ENCODE results near the gene PFKP. TPM values are rescaled to one million over a fixed set of nuclear protein-coding genes. Genes with fewer than 3 reads are reported as not detected.

The PFKP gene
- total RNA-seq, 1 experiment from 2014 or later: 232 TPM

DNA sequence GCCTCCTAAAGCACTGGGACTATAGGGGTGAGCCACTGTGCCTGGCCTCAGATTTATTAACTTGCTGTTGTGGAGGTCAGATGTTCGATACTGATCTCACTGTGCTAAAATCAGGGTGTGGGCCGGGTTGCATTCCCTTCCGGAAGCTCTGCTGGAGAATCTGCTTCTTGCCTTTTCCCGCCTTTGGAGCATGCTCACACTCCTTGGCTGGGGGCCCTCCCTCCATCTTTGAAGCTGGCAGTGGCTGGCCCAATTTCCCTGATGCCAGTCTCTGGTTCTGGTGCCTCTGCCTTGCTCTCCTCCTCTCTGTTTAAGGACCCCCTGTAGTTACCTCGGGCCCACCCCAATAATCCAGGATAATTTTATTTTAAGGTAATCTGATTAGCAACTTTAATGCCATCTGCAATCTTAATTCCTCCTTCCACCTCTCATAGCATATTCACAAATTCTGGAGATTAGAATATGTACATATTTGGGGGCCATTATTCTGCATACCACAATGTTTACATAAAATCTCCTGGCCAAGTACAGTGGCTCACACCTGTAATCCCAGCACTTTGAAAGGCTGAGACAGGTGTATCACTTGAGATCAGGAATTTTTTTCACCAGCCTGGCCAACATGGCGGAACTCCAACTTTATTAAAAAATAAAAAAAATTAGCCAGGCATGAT lies 113.1 kb downstream of the PFKP start:
- DNase-seq (ENCODE audit: low read depth, low spot score) (no peak), ATAC-seq (no peak)
- ChIA-PET POLR2A (no interaction called here), CTCF (no interaction called here)
- intact Hi-C loops (cut with micrococcal nuclease; ENCODE audit: unreplicated experiment): no loop called here
- TF ChIP-seq POLR2AphosphoS5 (IDR thresholded peaks at IDR 0.05; ENCODE audit: low read depth, low read length) (no peak), SIN3A (IDR thresholded peaks at IDR 0.05; ENCODE audit: borderline replicate concordance, insufficient read depth, low read depth, low read length) (no peak), TCF7L2 (IDR thresholded peaks at IDR 0.05; ENCODE audit: low read depth, low read length) (no peak)
- TF ChIP-seq, protein P1, sequence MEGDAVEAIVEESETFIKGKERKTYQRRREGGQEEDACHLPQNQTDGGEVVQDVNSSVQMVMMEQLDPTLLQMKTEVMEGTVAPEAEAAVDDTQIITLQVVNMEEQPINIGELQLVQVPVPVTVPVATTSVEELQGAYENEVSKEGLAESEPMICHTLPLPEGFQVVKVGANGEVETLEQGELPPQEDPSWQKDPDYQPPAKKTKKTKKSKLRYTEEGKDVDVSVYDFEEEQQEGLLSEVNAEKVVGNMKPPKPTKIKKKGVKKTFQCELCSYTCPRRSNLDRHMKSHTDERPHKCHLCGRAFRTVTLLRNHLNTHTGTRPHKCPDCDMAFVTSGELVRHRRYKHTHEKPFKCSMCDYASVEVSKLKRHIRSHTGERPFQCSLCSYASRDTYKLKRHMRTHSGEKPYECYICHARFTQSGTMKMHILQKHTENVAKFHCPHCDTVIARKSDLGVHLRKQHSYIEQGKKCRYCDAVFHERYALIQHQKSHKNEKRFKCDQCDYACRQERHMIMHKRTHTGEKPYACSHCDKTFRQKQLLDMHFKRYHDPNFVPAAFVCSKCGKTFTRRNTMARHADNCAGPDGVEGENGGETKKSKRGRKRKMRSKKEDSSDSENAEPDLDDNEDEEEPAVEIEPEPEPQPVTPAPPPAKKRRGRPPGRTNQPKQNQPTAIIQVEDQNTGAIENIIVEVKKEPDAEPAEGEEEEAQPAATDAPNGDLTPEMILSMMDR (IDR thresholded peaks at IDR 0.05): no peak
- TF ChIP-seq, protein P2, sequence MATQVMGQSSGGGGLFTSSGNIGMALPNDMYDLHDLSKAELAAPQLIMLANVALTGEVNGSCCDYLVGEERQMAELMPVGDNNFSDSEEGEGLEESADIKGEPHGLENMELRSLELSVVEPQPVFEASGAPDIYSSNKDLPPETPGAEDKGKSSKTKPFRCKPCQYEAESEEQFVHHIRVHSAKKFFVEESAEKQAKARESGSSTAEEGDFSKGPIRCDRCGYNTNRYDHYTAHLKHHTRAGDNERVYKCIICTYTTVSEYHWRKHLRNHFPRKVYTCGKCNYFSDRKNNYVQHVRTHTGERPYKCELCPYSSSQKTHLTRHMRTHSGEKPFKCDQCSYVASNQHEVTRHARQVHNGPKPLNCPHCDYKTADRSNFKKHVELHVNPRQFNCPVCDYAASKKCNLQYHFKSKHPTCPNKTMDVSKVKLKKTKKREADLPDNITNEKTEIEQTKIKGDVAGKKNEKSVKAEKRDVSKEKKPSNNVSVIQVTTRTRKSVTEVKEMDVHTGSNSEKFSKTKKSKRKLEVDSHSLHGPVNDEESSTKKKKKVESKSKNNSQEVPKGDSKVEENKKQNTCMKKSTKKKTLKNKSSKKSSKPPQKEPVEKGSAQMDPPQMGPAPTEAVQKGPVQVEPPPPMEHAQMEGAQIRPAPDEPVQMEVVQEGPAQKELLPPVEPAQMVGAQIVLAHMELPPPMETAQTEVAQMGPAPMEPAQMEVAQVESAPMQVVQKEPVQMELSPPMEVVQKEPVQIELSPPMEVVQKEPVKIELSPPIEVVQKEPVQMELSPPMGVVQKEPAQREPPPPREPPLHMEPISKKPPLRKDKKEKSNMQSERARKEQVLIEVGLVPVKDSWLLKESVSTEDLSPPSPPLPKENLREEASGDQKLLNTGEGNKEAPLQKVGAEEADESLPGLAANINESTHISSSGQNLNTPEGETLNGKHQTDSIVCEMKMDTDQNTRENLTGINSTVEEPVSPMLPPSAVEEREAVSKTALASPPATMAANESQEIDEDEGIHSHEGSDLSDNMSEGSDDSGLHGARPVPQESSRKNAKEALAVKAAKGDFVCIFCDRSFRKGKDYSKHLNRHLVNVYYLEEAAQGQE (IDR thresholded peaks at IDR 0.05; ENCODE audit: insufficient read depth in 1 of 2, low read depth in 2 of 2, low read length in 1 of 2): no peak
- Histone ChIP-seq H3K27ac (ENCODE audit: low read length) (no peak overlapping the region), H3K36me3 (ENCODE audit: control insufficient read depth, insufficient read depth, low read length) (no peaks in the 10 kb centered on the region), H3K4me1 (ENCODE audit: control insufficient read depth, insufficient read depth, low read length) (no peaks in the 10 kb centered on the region), H3K9me3 (ENCODE audit: control insufficient read depth, insufficient read depth, low read depth, low read length) (no peaks in the 10 kb centered on the region), H3K27me3 (ENCODE audit: control insufficient read depth, insufficient read depth, low read length) (no peaks in the 10 kb centered on the region), H3K4me3 (ENCODE audit: low read depth in 2 of 2, low read length in 2 of 2) (no peak overlapping the region)
- in situ Hi-C loops (cut with HindIII; ENCODE audit: low pct_unique_long_range_greater_than_20kb, low sequenced_read_pairs): no loop called here
- BruUV-seq (replicated peaks): no TSS peak

DNA sequence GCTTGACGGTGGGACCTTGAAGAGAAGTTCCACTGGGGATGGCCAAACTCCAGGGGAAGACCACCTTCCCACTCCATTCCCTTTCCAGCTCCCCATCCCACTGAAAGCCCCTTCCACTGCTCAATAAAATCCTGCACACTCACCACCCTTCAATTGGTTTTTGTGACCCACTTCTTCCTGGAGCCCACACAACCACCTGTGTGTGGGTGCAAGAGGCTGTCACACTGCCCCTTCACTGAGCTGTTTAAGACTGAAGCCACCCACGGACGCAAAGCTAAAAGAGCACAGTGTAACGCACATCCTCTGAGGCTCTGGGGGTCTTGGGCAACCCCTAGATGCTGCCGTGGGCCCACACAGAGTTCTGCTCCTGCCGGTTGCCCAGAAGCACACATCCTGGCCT lies 118.0 kb downstream of the PFKP start:
- H3K4me3 ChIP-seq (ENCODE audit: low read depth in 2 of 2, low read length in 2 of 2): no peak overlapping the region
- no peaks in the 10 kb centered on the region for H3K4me1 ChIP-seq (ENCODE audit: control insufficient read depth, insufficient read depth, low read length)
- no peaks in the 10 kb centered on the region for H3K9me3 ChIP-seq (ENCODE audit: control insufficient read depth, insufficient read depth, low read depth, low read length)
- in situ Hi-C loops (cut with HindIII; ENCODE audit: low pct_unique_long_range_greater_than_20kb, low sequenced_read_pairs): no loop called here
- DNase-seq (ENCODE audit: low read depth, low spot score) (no peak), ATAC-seq (no peak)
- CTCF ChIA-PET: no interaction called here
- H3K36me3 ChIP-seq (ENCODE audit: control insufficient read depth, insufficient read depth, low read length): no peaks in the 10 kb centered on the region
- BruUV-seq (replicated peaks): no TSS peak
- no peak overlapping the region for H3K27ac ChIP-seq (ENCODE audit: low read length)
- intact Hi-C loops (cut with micrococcal nuclease; ENCODE audit: unreplicated experiment): no loop called here
- no peak for TF ChIP-seq SIN3A (IDR thresholded peaks at IDR 0.05; ENCODE audit: borderline replicate concordance, insufficient read depth, low read depth, low read length)
- no peaks in the 10 kb centered on the region for H3K27me3 ChIP-seq (ENCODE audit: control insufficient read depth, insufficient read depth, low read length)
- POLR2A ChIA-PET: interaction anchor here (0.7 kb wide), 1 partner anchor 442 kb away, joined by 5 read pairs; no protein-coding TSS in a partner anchor

GRCh38 chr10:3186368-3186767 lies 119.0 kb downstream of the PFKP start:
- no peak overlapping the region for H3K4me3 ChIP-seq (ENCODE audit: low read depth in 2 of 2, low read length in 2 of 2)
- CTCF ChIA-PET: no interaction called here
- no peaks in the 10 kb centered on the region for H3K9me3 ChIP-seq (ENCODE audit: control insufficient read depth, insufficient read depth, low read depth, low read length)
- ATAC-seq (no peak), DNase-seq (ENCODE audit: low read depth, low spot score) (no peak)
- no peak overlapping the region for H3K27ac ChIP-seq (ENCODE audit: low read length)
- TF ChIP-seq POLR2AphosphoS5 (IDR thresholded peaks at IDR 0.05; ENCODE audit: low read depth, low read length) (no peak), SIN3A (IDR thresholded peaks at IDR 0.05; ENCODE audit: borderline replicate concordance, insufficient read depth, low read depth, low read length) (no peak), TCF7L2 (IDR thresholded peaks at IDR 0.05; ENCODE audit: low read depth, low read length) (no peak)
- TF ChIP-seq, protein P2 (IDR thresholded peaks at IDR 0.05; ENCODE audit: insufficient read depth in 1 of 2, low read depth in 2 of 2, low read length in 1 of 2): no peak
- intact Hi-C loops (cut with micrococcal nuclease; ENCODE audit: unreplicated experiment): no loop called here
- POLR2A ChIA-PET: no interaction called here
- in situ Hi-C loops (cut with HindIII; ENCODE audit: low pct_unique_long_range_greater_than_20kb, low sequenced_read_pairs): no loop called here
- H3K27me3 ChIP-seq (ENCODE audit: control insufficient read depth, insufficient read depth, low read length): no peaks in the 10 kb centered on the region
- H3K36me3 ChIP-seq (ENCODE audit: control insufficient read depth, insufficient read depth, low read length): no peaks in the 10 kb centered on the region
- BruUV-seq (replicated peaks): no TSS peak
- H3K4me1 ChIP-seq (ENCODE audit: control insufficient read depth, insufficient read depth, low read length): no peaks in the 10 kb centered on the region
